ENCODE results near the gene HSH2D. TPM values are rescaled to one million over a fixed set of nuclear protein-coding genes. Genes with fewer than 3 reads are reported as not detected.
"Not testable (repeated sequence)": the region's sequence is repeated elsewhere in the genome, so short reads cannot be mapped to it uniquely, and the experiment has no call there.

Gene HSH2D
- total and polyA plus RNA-seq, 5 donors, result 0.18 to 1.0 (median 0.37) TPM; not detected in 2

GRCh38 chr19:16111160-16111908 lies 32.2 kb upstream of the HSH2D start, which contains the start of gene RAB8A:
RAB8A (plus strand) TSS chr19:16111889; CDS start chr19:16111902, 13 bp downstream.
- ATAC-seq, result peak; percentile 98
- WGBS, result under 1% methylated on average over 81 of the region's 81 CpGs

GRCh38 chr19:16111909-16112752 lies 31.4 kb upstream of the HSH2D start:
- peak; percentile 2 to 15 for ATAC-seq
- WGBS, result 1% methylated on average over 37 of the region's 37 CpGs

More at GRCh38 chr19:16111160-16111908, 32.2 kb upstream of the HSH2D start, which contains the start of gene RAB8A:
- no peaks in the 10 kb centered on the region for H3K27me3 ChIP-seq (ENCODE audit: control insufficient read depth, insufficient read depth)
- intact Hi-C loops (cut with DNase I), result loop anchor here in 2 of 4 donors (10.0 kb wide), 2 partner anchors 47 to 73 kb away; partner anchors contain the start of gene FAM32A (in 1 of the 2)
- peak; percentile 99 to 100 (median 99) for DNase-seq
- peak within 1 kb of the TSS; percentile 71 for H3K27ac ChIP-seq (ENCODE audit: low read length)
- H3K9me3 ChIP-seq (ENCODE audit: control insufficient read depth, low read length), result no peaks in the 10 kb centered on the region
- H3K4me3 ChIP-seq (ENCODE audit: low read length), result peak within 1 kb of the TSS; percentile 83
- peaks cover 8% of the 10 kb centered on the region for H3K4me1 ChIP-seq (ENCODE audit: control insufficient read depth, insufficient read depth, low read length)

GRCh38 chr19:16112778-16113177 lies 30.7 kb upstream of the HSH2D start:
- no peaks in the 10 kb centered on the region for H3K9me3 ChIP-seq (ENCODE audit: control insufficient read depth, low read length)
- no peak overlapping the region for H3K27ac ChIP-seq (ENCODE audit: low read length)
- no peaks in the 10 kb centered on the region for H3K27me3 ChIP-seq (ENCODE audit: control insufficient read depth, insufficient read depth)
- WGBS, result 14% methylated on average over 2 of the region's 2 CpGs
- DNase-seq (no peak), ATAC-seq (no peak)
- intact Hi-C loops (cut with DNase I), result loop anchor here in 2 of 4 donors (10.0 kb wide), 2 partner anchors 48 to 72 kb away; partner anchors contain the start of gene FAM32A (in 1 of the 2)
- H3K4me3 ChIP-seq (ENCODE audit: low read length), result peak overlapping the region; percentile 83
- peaks cover 8% of the 10 kb centered on the region for H3K4me1 ChIP-seq (ENCODE audit: control insufficient read depth, insufficient read depth, low read length)

More at GRCh38 chr19:16111909-16112752, 31.4 kb upstream of the HSH2D start:
- Histone ChIP-seq H3K27me3 (ENCODE audit: control insufficient read depth, insufficient read depth) (no peaks in the 10 kb centered on the region), H3K4me3 (ENCODE audit: low read length) (peak overlapping the region; percentile 83), H3K9me3 (ENCODE audit: control insufficient read depth, low read length) (no peaks in the 10 kb centered on the region), H3K4me1 (ENCODE audit: control insufficient read depth, insufficient read depth, low read length) (peaks cover 8% of the 10 kb centered on the region), H3K27ac (ENCODE audit: low read length) (peak overlapping the region; percentile 71)
- intact Hi-C loops (cut with DNase I), result loop anchor here in 2 of 4 donors (10.0 kb wide), 2 partner anchors 47 to 73 kb away; partner anchors contain the start of gene FAM32A (in 1 of the 2)
- DNase-seq, result peak in 1 of 3 donors; percentile 5

- H3K27ac ChIP-seq (ENCODE audit: low read length), result no peak overlapping the region
- no peaks in the 10 kb centered on the region for H3K9me3 ChIP-seq (ENCODE audit: control insufficient read depth, low read length)
- DNase-seq (no peak), ATAC-seq (no peak)
- intact Hi-C loops (cut with DNase I), result loop anchor here in 2 of 4 donors (10.0 kb wide), 2 partner anchors 49 to 71 kb away; partner anchors contain the start of gene FAM32A (in 1 of the 2)
- no peaks in the 10 kb centered on the region for H3K27me3 ChIP-seq (ENCODE audit: control insufficient read depth, insufficient read depth)
- WGBS, result 88% methylated on average over 3 of the region's 3 CpGs
- peaks cover 8% of the 10 kb centered on the region for H3K4me1 ChIP-seq (ENCODE audit: control insufficient read depth, insufficient read depth, low read length)
- no peak overlapping the region for H3K4me3 ChIP-seq (ENCODE audit: low read length)
Measured at GRCh38 chr19:16113727-16114126, 29.8 kb upstream of the HSH2D start.

- no peak for DNase-seq
- no peak for ATAC-seq
- WGBS, result 91% methylated on average over 9 of the region's 9 CpGs
- Histone ChIP-seq H3K27me3 (ENCODE audit: control insufficient read depth, insufficient read depth) (no peaks in the 10 kb centered on the region), H3K4me3 (ENCODE audit: low read length) (no peak overlapping the region), H3K27ac (ENCODE audit: low read length) (no peak overlapping the region), H3K9me3 (ENCODE audit: control insufficient read depth, low read length) (no peaks in the 10 kb centered on the region), H3K4me1 (ENCODE audit: control insufficient read depth, insufficient read depth, low read length) (peaks cover 8% of the 10 kb centered on the region)
- intact Hi-C loops (cut with DNase I), result loop anchor here in 2 of 4 donors (10.0 kb wide), 2 partner anchors 51 to 69 kb away; partner anchors contain the start of gene FAM32A (in 1 of the 2)
Measured at GRCh38 chr19:16115301-16116039, 28.0 kb upstream of the HSH2D start.

- DNase-seq (no peak), ATAC-seq (no peak)
- H3K9me3 ChIP-seq (ENCODE audit: control insufficient read depth, low read length), result no peaks in the 10 kb centered on the region
- WGBS, result 66% methylated on average over 4 of the region's 4 CpGs
- H3K27ac ChIP-seq (ENCODE audit: low read length), result no peak overlapping the region
- no peak overlapping the region for H3K4me3 ChIP-seq (ENCODE audit: low read length)
- H3K27me3 ChIP-seq (ENCODE audit: control insufficient read depth, insufficient read depth), result no peaks in the 10 kb centered on the region
- peaks cover 8% of the 10 kb centered on the region for H3K4me1 ChIP-seq (ENCODE audit: control insufficient read depth, insufficient read depth, low read length)
- intact Hi-C loops (cut with DNase I), result loop anchor here in 2 of 4 donors (10.0 kb wide), 2 partner anchors 51 to 69 kb away; partner anchors contain the start of gene FAM32A (in 1 of the 2)
Measured at GRCh38 chr19:16116067-16116466, 27.4 kb upstream of the HSH2D start.

GRCh38 chr19:16117594-16118033 lies 25.9 kb upstream of the HSH2D start:
- 87% methylated on average over 11 of the region's 11 CpGs for WGBS
- H3K27ac ChIP-seq (ENCODE audit: low read length), result no peak overlapping the region
- ATAC-seq, result no peak
- H3K9me3 ChIP-seq (ENCODE audit: control insufficient read depth, low read length), result no peaks in the 10 kb centered on the region
- intact Hi-C loops (cut with DNase I), result loop anchor here in 2 of 4 donors (10.0 kb wide), 2 partner anchors 53 to 67 kb away; partner anchors contain the start of gene FAM32A (in 1 of the 2)
- H3K4me3 ChIP-seq (ENCODE audit: low read length), result no peak overlapping the region
- no peaks in the 10 kb centered on the region for H3K27me3 ChIP-seq (ENCODE audit: control insufficient read depth, insufficient read depth)
- H3K4me1 ChIP-seq (ENCODE audit: control insufficient read depth, insufficient read depth, low read length), result peaks cover 2% of the 10 kb centered on the region
- peak in 1 of 3 donors; percentile 24 for DNase-seq

GRCh38 chr19:16118489-16119033 lies 24.9 kb upstream of the HSH2D start:
- DNase-seq (peak in 2 of 3 donors; percentile 32 to 71), ATAC-seq (peak; percentile 26 to 34)
- Histone ChIP-seq H3K9me3 (ENCODE audit: control insufficient read depth, low read length) (no peaks in the 10 kb centered on the region), H3K4me3 (ENCODE audit: low read length) (no peak overlapping the region), H3K27me3 (ENCODE audit: control insufficient read depth, insufficient read depth) (no peaks in the 10 kb centered on the region), H3K27ac (ENCODE audit: low read length) (no peak overlapping the region), H3K4me1 (ENCODE audit: control insufficient read depth, insufficient read depth, low read length) (peaks cover 2% of the 10 kb centered on the region)
- WGBS, result 80% methylated on average over 12 of the region's 12 CpGs
- intact Hi-C loops (cut with DNase I), result loop anchor here in 2 of 4 donors (10.0 kb wide), 2 partner anchors 54 to 66 kb away; partner anchors contain the start of gene FAM32A (in 1 of the 2)

- H3K4me1 ChIP-seq (ENCODE audit: control insufficient read depth, insufficient read depth, low read length); ATAC-seq; H3K9me3 ChIP-seq (ENCODE audit: control insufficient read depth, low read length); H3K4me3 ChIP-seq (ENCODE audit: low read length); H3K27me3 ChIP-seq (ENCODE audit: control insufficient read depth, insufficient read depth); H3K27ac ChIP-seq (ENCODE audit: low read length); DNase-seq: not testable (repeated sequence)
- WGBS, result 87% methylated on average over 19 of the region's 19 CpGs
- intact Hi-C loops (cut with DNase I), result loop anchor here in 2 of 4 donors (10.0 kb wide), 2 partner anchors 54 to 66 kb away; partner anchors contain the start of gene FAM32A (in 1 of the 2)
Measured at GRCh38 chr19:16119075-16119857, 24.2 kb upstream of the HSH2D start.
